GM19043 (cell line): ENCODE results near the gene MRGPRE.

Experiments used
- ATAC-seq: cut with Tn5 transposase; IDR thresholded peaks from one replicate; pipeline ENCODE4 v1.9.1; 2021; ENCODE audit warnings: low read depth; ENCODE audit not compliant: unreplicated experiment

Gene MRGPRE

GRCh38 chr11:3216027-3216525 is 16.1 kb downstream of the MRGPRE start:
- ATAC-seq, result no peak

DNA sequence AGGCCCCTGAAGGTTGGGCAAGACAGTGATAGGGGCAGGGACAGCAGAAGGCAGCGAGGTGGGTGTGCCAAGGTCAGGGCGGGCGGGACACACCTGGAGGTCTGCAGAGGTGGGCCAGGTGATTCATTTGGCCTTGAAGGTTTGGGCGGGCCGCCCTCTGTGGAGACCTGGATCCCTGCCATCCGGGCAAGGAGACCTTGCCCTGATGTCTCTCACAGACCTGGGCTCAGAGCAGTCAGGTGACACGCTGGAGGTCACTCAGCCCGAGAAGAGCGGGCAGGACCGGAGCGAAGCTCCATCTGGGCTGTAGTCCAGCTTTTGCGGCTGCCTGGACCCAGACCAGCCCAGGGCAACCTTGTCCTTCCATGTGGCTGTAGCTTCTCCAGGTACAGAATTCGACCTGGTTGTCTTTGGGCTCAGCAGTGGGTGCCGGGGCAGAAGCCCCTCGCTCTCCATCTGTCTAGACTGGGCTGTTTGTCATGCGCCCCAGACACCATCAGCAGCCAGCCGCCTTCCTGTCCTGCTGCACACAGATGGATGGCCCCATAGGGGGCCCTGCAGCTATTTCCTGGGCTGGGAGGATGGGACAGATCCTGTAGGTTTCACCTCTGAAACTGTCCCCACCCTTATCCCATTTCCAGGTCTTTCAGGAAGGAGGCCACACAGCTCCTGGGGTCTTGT is 16.7 kb downstream of the MRGPRE start:
- ATAC-seq, result no peak

DNA sequence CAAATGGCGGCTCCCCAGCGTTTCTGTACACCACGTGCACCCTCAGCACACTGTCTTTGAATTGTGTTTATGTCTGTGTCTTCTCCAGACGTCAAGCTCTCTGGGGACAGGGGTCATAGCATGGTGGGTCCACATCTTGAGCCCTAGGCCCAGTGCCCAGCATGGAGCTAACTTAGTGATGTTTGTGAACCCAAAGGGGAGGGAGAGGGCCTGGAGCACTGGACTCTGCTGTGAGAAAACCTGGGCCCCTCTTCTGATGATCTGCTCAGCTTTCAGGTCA is 17.9 kb downstream of the MRGPRE start:
- no peak for ATAC-seq

DNA sequence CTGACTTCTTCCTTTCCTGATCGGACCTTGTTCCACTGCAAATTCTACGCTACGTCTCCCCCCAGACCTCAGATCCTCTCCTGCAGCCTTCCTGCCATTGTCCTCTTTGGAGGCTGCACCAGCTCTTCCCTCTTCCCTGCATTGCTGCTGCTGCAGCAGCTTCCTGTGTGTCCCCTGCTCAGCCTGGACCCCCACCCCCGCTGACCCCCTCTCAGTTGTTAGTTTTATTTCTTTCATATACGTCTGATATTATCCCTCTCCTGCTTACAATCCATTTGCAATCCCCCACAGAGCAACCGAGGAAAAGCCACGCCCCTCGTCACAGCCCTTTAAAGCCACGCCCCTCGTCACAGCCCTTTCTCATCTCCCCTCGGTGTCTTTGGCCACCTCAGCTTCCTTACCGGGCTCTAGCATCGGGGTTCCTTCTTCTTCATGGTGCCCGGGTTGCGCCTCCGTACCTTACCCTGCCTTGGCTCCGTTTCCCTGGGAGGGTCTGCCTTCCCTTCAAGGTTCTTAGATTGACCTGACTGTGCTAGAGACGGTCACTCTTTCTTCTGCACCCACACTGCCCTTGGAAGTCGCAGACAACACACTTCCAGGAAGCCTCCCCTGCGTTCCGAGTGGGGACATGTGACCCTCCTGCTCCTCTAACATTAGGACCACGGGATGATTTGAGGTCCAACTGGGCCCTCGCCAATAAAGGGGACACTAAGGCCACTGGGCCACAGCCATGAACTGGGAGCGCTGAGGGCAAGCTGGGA is 18.4 kb downstream of the MRGPRE start:
- no peak for ATAC-seq

DNA sequence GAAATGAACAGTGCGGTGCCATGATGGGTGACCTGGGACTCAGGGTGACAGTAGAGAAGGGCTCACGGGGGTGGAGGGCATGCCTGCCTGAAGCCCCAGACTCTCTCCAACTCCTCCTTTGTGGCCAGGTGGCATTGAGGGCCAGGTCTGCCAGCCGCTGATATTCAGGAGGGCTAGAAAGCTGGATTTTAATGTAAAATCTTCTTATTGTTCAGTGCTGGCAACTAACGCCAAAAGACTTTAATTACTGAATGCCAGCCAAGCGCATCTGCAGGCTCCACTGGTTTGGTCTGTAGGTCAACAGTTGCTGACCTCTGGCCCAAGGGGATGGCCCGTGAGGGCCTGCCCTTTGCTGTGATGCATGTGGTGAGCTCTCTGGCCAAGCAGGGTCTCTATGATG is 23.9 kb downstream of the MRGPRE start:
- no peak for ATAC-seq

DNA sequence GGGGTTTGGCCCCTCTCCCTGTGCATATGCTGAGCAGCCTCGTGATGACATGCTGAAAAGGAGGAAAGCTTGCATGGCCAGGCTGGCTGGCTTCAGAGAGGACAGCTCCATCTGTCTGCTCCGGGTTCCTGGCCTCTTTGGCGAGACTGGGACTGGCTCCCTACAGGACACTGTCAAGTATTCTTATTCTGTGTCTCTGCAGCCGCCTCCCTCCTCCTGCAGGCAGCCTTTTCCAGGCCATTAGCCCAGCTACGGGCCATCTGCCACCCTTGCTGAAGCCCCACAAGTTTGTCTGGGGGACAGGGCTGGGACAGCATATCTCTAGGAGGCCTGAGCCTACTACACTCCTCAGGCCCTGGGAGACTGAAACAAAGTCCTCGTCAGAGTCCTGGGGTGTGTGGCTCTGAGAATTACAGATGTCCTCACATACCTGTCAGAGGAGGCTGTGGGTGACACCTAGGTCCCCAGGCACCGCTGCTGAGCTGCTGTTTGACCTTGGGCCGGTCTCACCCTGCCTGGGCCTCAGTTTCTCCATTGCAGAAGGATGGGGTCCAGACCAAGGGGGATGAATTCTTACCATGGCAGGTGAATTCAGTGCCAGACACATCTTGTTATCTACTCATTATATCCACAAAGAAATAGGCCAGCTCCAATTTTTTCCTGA is 24.6 kb downstream of the MRGPRE start:
- no peak for ATAC-seq

DNA sequence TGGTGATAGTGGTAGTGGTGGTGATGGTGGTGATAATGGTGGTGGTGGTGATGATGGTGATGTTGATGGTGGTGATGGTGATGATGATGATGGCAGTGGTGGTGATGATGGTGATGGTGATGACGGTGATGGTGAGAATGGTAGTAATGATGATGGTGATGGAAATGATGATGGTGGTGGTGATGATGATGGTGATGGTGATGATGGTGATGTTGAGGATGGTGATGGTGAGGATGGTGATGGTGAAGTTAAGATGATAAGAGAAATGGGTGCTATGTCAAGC is 25.4 kb downstream of the MRGPRE start:
- no peak for ATAC-seq

DNA sequence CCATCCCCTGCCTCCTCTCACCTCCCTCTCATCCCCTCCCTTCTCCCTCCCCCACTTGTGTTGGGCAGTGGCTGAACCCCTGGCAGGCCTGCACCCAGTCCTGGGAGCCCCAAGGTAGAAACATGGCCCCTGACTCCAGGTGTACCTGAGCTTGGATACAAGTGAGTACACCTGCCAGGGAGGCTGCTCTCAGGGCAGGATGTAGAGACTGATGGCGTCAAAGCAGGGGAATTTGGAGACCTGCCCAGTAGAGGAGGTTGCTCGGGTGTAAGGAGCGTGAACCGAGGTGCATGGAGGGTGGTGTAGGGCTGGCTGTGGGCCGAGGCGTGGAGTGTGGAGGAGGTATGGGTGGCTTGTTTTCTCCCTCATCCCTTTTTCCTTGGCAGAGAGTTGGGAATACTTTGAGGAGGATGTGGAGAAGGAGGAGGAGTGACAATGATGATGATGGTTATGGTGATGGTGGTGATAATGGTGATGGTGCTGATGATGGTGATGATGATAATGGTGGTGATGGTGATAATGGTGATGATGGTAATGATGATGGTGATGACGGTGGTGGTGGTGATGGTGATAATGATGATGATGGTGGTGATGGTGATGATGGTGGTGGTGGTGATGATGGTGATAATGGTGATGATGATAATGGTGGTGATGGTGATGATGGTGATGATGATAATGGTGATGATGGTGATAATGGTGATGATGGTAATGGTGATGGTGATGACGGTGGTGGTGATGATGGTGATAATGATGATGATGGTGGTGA is 25.9 kb downstream of the MRGPRE start:
- no peak for ATAC-seq

GRCh38 chr11:3205261-3206155 is 26.7 kb downstream of the MRGPRE start:
- no peak for ATAC-seq

DNA sequence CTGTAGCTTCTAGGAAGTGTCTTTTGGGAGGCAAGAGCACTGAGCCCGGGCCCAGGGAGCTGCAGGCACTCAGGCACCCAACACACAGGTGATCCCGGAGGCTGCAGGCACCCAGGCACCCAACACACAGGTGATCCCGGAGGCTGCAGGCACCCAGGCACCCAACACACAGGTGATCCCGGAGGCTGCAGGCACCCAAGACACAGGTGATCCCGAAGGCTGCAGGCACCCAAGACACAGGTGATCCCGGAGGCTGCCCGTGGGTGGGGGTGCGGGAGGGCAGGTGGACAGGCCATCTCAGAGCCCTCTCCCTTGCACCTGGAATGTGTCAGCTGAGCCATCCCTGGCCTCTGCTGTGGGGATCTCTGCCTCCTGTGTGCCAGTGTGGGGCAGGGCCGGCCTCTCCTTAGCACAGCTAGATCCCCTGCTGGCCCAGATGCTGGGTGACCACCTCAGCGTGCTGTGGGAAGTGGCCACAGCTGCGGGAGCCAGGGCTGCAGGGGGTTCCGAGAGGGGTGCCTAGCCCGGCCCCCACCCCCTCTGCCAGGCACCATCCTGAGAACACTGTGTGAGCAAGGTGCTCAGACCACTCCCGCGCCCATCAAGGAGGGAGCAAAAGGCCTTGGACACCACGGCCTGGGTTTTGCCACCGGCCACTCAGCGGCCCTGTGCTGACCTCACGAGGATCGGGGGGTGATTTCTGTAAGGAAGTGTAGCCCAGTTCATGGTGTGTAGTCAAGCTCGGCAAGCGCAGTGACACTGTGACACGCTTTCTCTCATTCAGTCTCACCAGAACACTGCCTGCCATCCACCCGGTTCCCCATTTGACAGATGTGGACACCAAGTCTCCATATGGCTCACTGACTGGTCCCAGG is 27.8 kb downstream of the MRGPRE start:
- ATAC-seq, result no peak

DNA sequence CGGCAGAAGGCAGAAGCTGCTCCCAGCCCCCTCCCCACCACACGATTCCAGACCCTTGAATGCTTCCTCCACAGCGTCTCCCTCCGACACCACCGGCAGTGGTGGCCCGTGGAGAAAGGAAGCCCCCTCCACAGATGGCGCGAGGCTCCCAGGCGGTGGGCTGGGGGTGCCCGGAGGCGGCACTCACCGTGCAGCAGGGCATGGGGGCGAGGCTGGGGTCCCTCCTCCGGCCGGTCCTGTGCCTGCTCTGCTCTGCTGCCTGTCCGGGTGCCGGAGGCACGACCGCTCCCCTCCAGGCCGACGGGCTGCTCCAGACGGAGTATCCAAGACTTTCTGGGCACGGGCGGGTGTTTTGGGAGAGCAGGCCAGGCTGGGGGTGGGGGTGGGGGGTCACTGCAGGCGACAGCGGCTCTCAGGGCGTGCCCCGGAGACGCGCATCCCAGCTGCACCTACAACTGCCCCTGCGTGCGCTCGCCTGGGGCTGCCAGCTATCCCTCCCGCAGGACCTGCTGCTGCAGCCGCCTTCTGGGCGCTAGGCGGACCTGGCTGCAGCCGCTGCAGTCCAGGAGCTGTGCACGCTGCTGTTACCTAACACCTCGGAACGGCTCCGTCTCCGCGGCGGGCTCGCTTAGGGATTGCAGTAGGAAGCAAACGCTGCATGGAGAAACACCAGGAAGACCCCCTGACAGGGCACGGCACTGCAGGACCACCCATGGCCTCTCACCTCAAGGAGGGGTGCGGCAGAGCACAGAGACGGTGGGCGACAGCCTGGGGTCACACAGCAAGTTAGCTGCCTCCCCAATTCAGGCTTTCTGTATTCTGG is 28.8 kb downstream of the MRGPRE start:
- no peak for ATAC-seq

- no peak for ATAC-seq
Measured at GRCh38 chr11:3202759-3203158, 29.5 kb downstream of the MRGPRE start.

GRCh38 chr11:3202305-3202704 is 29.9 kb downstream of the MRGPRE start:
- no peak for ATAC-seq

DNA sequence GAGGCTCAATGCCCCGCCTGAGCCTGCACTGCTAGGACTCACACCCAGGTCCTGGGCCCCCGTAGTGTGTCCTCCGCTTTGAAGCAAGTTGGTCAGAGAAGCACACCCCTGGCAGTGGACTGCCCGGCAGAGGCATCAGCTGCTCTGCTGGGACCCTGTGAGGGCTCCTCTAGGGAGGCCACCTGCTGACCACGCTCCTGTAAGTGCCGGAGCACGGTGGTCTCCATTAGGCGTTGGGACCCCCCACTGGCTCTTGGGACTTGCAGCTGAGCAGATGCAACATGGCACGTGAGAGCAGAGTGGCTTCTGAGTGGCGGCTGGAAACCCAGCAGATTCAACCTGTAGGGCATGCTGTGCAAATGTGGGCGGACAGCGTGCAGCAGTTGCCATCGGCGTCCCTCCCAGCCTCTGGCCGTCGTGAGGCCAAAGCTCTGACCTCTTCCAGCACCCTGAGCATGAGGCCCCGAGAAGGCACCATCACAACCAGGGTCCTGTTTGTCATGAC is 30.5 kb downstream of the MRGPRE start:
- ATAC-seq, result no peak

DNA sequence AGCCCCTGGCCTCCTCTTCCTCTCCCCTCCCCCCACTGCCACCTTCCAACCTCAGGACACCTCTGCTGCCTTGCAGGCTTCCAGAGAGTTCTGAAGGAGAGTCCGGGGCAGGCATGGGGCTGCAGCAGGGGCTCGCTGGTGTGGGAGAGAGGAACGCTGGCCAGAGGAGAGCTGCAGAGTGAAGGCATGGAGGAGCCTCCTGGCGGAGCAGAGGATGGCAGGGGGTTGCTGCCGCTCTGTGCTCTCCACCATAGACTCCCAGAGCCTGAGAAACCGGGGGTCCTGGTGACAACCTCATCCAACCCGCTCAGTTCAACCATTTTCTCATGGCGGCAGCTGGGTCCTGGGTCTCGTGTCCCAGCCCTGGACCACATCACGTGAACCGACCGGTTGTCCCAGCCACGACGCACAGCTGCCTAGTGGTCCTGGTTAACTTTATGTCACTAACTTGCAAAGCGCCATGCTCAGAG is 31.1 kb downstream of the MRGPRE start:
- no peak for ATAC-seq

DNA sequence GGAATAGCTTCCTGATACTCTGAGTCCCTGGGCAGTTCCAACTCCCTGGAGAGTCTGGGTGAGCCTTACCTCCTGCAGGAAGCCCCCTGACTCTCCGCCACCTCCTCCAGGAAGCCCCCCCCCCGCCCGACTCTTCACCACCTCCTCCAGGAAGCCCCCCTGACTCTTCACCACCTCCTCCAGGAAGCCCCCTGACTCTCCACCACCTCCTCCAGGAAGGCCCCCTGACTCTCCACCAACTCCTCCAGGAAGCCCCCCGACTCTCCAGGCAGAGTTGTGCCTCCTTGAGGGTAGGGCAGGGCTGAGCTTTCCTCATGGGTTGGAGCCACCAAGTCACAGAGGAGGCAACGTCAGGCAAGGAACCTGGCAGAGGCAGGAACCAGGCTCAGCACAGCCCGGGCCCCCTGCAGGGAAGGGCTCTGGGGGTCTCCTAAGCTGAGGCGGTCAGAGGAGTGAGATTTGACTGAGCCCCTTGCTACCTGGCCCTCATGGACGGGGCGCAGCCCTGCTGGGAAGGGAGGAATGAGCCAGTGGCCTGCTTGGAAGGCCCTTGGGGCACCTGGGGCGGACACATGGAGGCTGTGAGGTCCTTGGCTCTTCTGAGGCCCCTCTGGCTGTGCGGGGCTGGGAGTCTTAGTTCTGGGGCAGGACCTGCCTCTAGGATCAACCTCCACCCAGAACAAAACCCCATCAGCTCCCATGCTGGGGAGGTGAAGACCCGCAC is 31.7 kb downstream of the MRGPRE start:
- no peak for ATAC-seq

- ATAC-seq, result no peak
Measured at GRCh38 chr11:3199537-3200295, 32.5 kb downstream of the MRGPRE start.
